Keratinocyte (primary cell): ENCODE measurements around the gene GID4.

Experiments used
- CTCF ChIP-seq, 3 experiments: IDR thresholded peaks in 1 of 3; conservative IDR thresholded peaks in 1 of 3; optimal IDR thresholded peaks in 1 of 3; 2 replicates in 2 of 3; 3 replicates in 1 of 3; pipeline versions ENCODE3 to v1.5.1; 2011; ENCODE audit warnings: low read length in 3 of 3, mild to moderate bottlenecking in 3 of 3, moderate library complexity in 2 of 3, control low read depth in 1 of 3, inconsistent platforms in 1 of 3; ENCODE audit not compliant: insufficient read depth in 2 of 3; ENCODE audit errors: extremely low read depth in 1 of 3
- EZH2 ChIP-seq: IDR thresholded peaks from one replicate; pipeline ENCODE4 v1.6.1; 2012; ENCODE audit warnings: inconsistent platforms, mild to moderate bottlenecking, low read length, moderate library complexity

GRCh38 chr17:18004884-18005305 lies 34.3 kb upstream of the GID4 start:
- peak; percentile 46 to 70 (median 70) for TF ChIP-seq CTCF (optimal IDR thresholded peaks at IDR 0.05 in 1 of 3, IDR thresholded peaks at IDR 0.05 in 1 of 3, conservative IDR thresholded peaks at IDR 0.05 in 1 of 3; ENCODE audit: extremely low read depth in 1 of 3, insufficient read depth in 2 of 3, low read length in 3 of 3)
- no peak for TF ChIP-seq EZH2
